Hair follicle dermal papilla cell (primary cell): Measurements from ENCODE around the gene ZDHHC19. TPM values are rescaled to one million over a fixed set of nuclear protein-coding genes. Genes with fewer than 3 reads are reported as not detected.

Source experiments
- small RNA-seq: library from RNA; depleted of rRNA; stranded (forward); fragments of <200 nt; gene quantifications from one replicate; pipeline ENCODE3, GENCODE V24; 2012
- total RNA-seq: library from RNA; depleted of rRNA; stranded (reverse); fragments of >200 nt; gene quantifications from 2 replicates; pipeline ENCODE4 v1.2.3, GENCODE V29; 2012

The ZDHHC19 gene
- not detected in 2 replicates for total RNA-seq

GRCh38 chr3:196210673-196211556 lies at the start of gene ZDHHC19:
Gene ZDHHC19, minus strand, starts transcription at chr3:196211400. Its CDS starts 85 bp downstream, at chr3:196211315.

GRCh38 chr3:196216089-196216564 lies 4.9 kb upstream of the ZDHHC19 start, which contains the start of gene SLC51A:
Gene SLC51A, plus strand, starts transcription at chr3:196216534. Its CDS starts 179 bp downstream, at chr3:196216713.

Small RNA genes lying within 50 kb of the gene (small RNA-seq; reads per million reads assigned to genes)
- not detected for gene RF00019

Other genes with a start within 250 kb of the ZDHHC19 start
- gene TFRC, start 129.3 kb downstream of the ZDHHC19 start, total RNA-seq: 84.5 and 94.8 TPM in 2 replicates
- not detected in 2 replicates for gene SLC51A, start 5.1 kb upstream of the ZDHHC19 start, total RNA-seq
- gene PCYT1A, start 76.3 kb upstream of the ZDHHC19 start, total RNA-seq: 144 and 152 TPM in 2 replicates
- 3.9 and 5.6 TPM in 2 replicates for gene DYNLT2B, start 106.8 kb upstream of the ZDHHC19 start, total RNA-seq
- gene TM4SF19, start 127.0 kb upstream of the ZDHHC19 start, total RNA-seq: 0.49 TPM in 1 of 2 replicates, not detected in the other
- 22.8 and 24.0 TPM in 2 replicates for gene UBXN7, start 221.0 kb upstream of the ZDHHC19 start, total RNA-seq